T47D (cell line): Measurements from ENCODE around the gene MCM3.

ENCODE experiments used
- DNase-seq, 2 experiments: peaks; one replicate each; pipeline versions ENCODE4 v3.0.0 to v3.0.0-alpha.2; 2011 to 2012; ENCODE audit warnings: low read depth in 1 of 2, low spot score in 1 of 2
- JUND ChIP-seq: IDR thresholded peaks from 2 replicates; pipeline ENCODE4 v1.6.1; 2012; ENCODE audit warnings: low read depth
- in situ Hi-C: cut with HindIII; loops from 2 replicates; pipeline ENCODE4 v1.10.0; 2016; ENCODE audit warnings: low sequenced_read_pairs, low pct_unique_long_range_greater_than_20kb

MCM3 gene

DNA sequence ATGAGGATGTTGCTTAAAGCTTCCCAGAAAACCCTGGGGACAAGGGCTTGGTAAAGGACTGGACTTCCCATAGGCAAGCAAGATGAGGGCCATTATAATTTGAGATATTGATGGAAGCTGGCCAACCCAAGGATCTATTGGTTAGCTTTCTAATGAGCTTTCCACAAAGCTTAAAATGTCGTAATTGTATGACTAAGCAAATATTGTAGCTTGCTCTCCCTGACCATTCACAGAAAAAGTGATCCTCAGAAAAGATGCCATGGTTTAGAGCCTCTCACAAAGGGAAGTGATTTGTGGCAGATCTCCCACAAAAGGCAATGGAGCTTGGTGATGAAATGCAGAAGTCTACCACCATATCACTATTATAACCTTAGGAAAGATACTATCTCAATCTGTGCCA lies 53.9 kb downstream of the MCM3 start:
- DNase-seq, result no peak
- in situ Hi-C loops, result no loop called here
- TF ChIP-seq JUND, result no peak

DNA sequence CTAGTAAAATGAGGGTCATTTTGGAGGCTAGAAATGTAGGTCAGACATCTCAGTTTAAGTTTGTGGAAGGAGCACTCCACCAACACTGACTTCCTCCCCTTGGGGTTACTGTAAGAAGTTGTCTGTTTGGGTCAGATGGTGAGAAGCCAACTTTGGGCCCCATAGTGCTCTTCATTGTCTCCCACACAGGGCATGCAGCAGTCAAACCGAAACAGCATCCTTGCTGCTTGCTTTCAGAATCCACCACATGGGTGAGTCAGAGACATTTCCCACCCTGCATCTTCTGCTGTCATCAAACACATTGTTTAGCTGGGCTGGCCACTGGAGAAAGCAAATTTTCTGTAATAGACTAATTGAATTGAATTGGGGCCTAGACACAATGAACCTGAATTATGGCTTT lies 57.0 kb downstream of the MCM3 start:
- no peak for TF ChIP-seq JUND
- in situ Hi-C loops, result no loop called here
- no peak for DNase-seq

DNA sequence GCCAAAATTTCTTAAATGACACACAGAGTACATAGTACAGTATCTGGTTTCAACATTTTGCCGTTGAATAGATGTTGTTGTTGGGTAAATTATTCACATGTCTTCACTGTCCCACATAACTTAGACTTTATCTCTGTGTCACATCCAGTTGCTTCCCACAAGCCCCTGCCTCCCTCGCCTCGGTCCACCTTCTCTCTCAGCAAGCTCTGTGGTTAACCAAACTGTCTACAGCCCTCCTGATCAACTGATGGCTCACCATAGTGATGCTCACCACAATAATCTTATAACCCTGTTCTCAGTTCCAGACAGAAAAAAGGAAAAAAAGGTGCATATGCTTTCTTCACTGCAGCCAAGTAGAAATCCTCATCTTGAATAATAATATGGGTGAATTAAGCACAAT lies 63.2 kb downstream of the MCM3 start:
- no peak for TF ChIP-seq JUND
- in situ Hi-C loops, result no loop called here
- DNase-seq, result no peak

DNA sequence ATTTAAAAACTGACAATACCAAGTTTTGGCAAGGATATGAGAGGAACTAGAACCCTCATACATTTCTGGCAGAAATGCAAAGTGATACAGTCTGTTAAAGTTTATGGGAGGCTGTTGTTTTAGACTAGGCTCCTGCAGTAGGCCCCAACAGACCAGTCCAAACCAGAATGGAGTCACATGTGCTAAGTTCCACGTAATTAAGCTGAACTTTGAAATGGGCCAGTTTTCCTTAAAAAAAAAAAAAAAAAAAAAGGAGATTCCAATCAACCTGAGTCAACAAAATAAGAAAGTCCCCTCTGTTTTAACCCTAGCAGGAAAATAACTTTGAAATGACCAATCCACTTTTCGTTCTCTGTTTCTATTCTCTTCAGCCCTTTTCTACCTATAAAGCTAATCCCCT lies 66.8 kb downstream of the MCM3 start:
- in situ Hi-C loops, result no loop called here
- TF ChIP-seq JUND, result no peak
- DNase-seq, result no peak

DNA sequence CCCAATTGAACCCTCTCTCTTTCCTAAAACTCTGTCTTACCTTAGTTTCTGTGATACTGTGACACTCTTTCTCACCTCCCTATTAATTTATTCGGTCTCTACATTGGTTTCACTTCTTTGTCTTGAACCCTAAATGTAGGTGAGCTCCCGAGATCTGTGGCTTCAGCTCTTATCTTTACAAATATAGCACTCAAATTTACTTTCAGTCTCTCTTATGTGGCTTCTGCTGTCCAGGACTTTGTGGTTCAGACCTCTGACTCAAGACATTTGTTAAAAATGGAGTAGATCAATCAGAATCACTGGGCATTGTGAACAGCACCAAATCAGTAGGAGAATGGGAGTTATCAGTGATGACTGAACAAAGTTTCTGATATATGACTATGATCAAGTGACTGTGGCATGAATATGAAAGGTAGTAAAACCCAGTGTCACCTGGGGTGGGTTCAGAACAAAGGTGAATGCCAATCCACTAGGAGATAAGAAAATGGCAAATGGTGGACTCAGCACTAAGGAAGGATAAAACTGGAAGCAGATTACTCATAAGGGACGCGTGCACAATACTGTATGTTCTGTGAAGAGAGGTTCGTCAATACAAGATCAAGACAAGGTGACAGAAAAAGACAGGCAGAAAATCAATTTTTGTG lies 67.5 kb downstream of the MCM3 start:
- TF ChIP-seq JUND, result no peak
- in situ Hi-C loops, result no loop called here
- no peak for DNase-seq

DNA sequence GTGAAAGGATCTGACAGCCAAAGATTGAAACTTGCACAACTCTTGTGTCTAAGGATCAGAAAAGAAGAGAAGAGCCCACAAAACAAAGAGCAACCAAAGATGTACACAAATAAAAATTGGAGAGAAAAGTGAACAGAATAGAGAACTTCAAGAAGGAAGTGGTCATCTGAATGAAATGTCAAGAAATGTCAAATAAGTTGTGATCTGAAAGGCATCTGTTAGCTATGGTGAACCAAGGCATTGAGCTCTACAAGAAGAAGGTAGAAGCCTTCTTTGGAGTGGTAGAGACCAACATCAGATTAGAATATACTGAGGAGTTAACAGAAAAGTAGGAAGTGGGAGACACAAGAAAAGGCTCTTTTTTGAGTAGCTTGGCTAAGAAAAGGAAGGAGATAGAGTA lies 68.8 kb downstream of the MCM3 start:
- TF ChIP-seq JUND, result no peak
- no peak for DNase-seq
- in situ Hi-C loops, result no loop called here
